ENCODE data around the gene DFFB.
"Not testable (repeated sequence)": the region's sequence is repeated elsewhere in the genome, so short reads cannot be mapped to it uniquely, and the experiment has no call there.

Gene DFFB

GRCh38 chr1:3907621-3908165, 50.4 kb downstream of the DFFB start:
- in situ Hi-C loops (cut with MboI; ENCODE audit: low sequenced_read_pairs): no loop called here

GRCh38 chr1:3908886-3909517, 51.7 kb downstream of the DFFB start:
- Histone ChIP-seq H3K9me3 (no peaks in the 10 kb centered on the region), H3K27me3 (ENCODE audit: low read depth) (no peaks in the 10 kb centered on the region), H3K4me3 (no peak overlapping the region), H3K4me1 (no peaks in the 10 kb centered on the region), H3K36me3 (replicated peaks) (no peaks in the 10 kb centered on the region)
- in situ Hi-C loops (cut with MboI; ENCODE audit: low sequenced_read_pairs): no loop called here
- no peak for DNase-seq (ENCODE audit: low spot score in 2 of 2)

More at GRCh38 chr1:3907621-3908165, 50.4 kb downstream of the DFFB start:
- Histone ChIP-seq H3K4me1 (no peaks in the 10 kb centered on the region), H3K36me3 (replicated peaks) (no peaks in the 10 kb centered on the region), H3K27me3 (ENCODE audit: low read depth) (no peaks in the 10 kb centered on the region), H3K4me3 (no peak overlapping the region), H3K9me3 (no peaks in the 10 kb centered on the region)
- DNase-seq (ENCODE audit: low spot score in 2 of 2): no peak

GRCh38 chr1:3909615-3910014, 52.3 kb downstream of the DFFB start:
- H3K36me3 ChIP-seq (replicated peaks): no peaks in the 10 kb centered on the region
- no peaks in the 10 kb centered on the region for H3K4me1 ChIP-seq
- no peaks in the 10 kb centered on the region for H3K27me3 ChIP-seq (ENCODE audit: low read depth)
- in situ Hi-C loops (cut with MboI; ENCODE audit: low sequenced_read_pairs): no loop called here
- H3K9me3 ChIP-seq: no peaks in the 10 kb centered on the region
- no peak overlapping the region for H3K4me3 ChIP-seq
- DNase-seq (ENCODE audit: low spot score in 2 of 2): no peak

- H3K27me3 ChIP-seq (ENCODE audit: low read depth): no peaks in the 10 kb centered on the region
- no peak for DNase-seq (ENCODE audit: low spot score in 2 of 2)
- H3K9me3 ChIP-seq: no peaks in the 10 kb centered on the region
- H3K36me3 ChIP-seq (replicated peaks): no peaks in the 10 kb centered on the region
- no peak overlapping the region for H3K4me3 ChIP-seq
- no peaks in the 10 kb centered on the region for H3K4me1 ChIP-seq
- in situ Hi-C loops (cut with MboI; ENCODE audit: low sequenced_read_pairs): no loop called here
These were observed 52.9 kb downstream of the DFFB start for GRCh38 chr1:3910049-3910731.

- peak; percentile 71 to 92 for DNase-seq (ENCODE audit: low spot score in 2 of 2)
- H3K27me3 ChIP-seq (ENCODE audit: low read depth): no peaks in the 10 kb centered on the region
- in situ Hi-C loops (cut with MboI; ENCODE audit: low sequenced_read_pairs): no loop called here
- H3K4me3 ChIP-seq: no peak overlapping the region
- H3K36me3 ChIP-seq (replicated peaks): no peaks in the 10 kb centered on the region
- H3K9me3 ChIP-seq: no peaks in the 10 kb centered on the region
- no peaks in the 10 kb centered on the region for H3K4me1 ChIP-seq
These were observed 53.9 kb downstream of the DFFB start for GRCh38 chr1:3910857-3911845.

- in situ Hi-C loops (cut with MboI; ENCODE audit: low sequenced_read_pairs): no loop called here
- no peak overlapping the region for H3K4me3 ChIP-seq
- H3K4me1 ChIP-seq: no peaks in the 10 kb centered on the region
These were observed 54.9 kb downstream of the DFFB start for GRCh38 chr1:3911981-3912808.

GRCh38 chr1:3912809-3913685, 55.8 kb downstream of the DFFB start:
- Histone ChIP-seq H3K4me1 (no peaks in the 10 kb centered on the region), H3K27me3 (ENCODE audit: low read depth) (0 out of 2 replicates have a peak, but pooled peaks cover under 1% of the 10 kb centered on the region), H3K36me3 (replicated peaks) (no peaks in the 10 kb centered on the region), H3K9me3 (no peaks in the 10 kb centered on the region), H3K4me3 (no peak overlapping the region)
- in situ Hi-C loops (cut with MboI; ENCODE audit: low sequenced_read_pairs): no loop called here
- no peak for DNase-seq (ENCODE audit: low spot score in 2 of 2)

More at GRCh38 chr1:3911981-3912808, 54.9 kb downstream of the DFFB start:
- Histone ChIP-seq H3K27me3 (ENCODE audit: low read depth) (no peaks in the 10 kb centered on the region), H3K36me3 (replicated peaks) (no peaks in the 10 kb centered on the region), H3K9me3 (no peaks in the 10 kb centered on the region)
- no peak for DNase-seq (ENCODE audit: low spot score in 2 of 2)

- in situ Hi-C loops (cut with MboI; ENCODE audit: low sequenced_read_pairs): no loop called here
- H3K4me1 ChIP-seq: no peaks in the 10 kb centered on the region
- no peak for DNase-seq (ENCODE audit: low spot score in 2 of 2)
- H3K27me3 ChIP-seq (ENCODE audit: low read depth): 0 out of 2 replicates have a peak, but pooled peaks cover 2% of the 10 kb centered on the region
- no peak overlapping the region for H3K4me3 ChIP-seq
- no peaks in the 10 kb centered on the region for H3K36me3 ChIP-seq (replicated peaks)
- H3K9me3 ChIP-seq: no peaks in the 10 kb centered on the region
These were observed 57.1 kb downstream of the DFFB start for GRCh38 chr1:3914331-3914851.

GRCh38 chr1:3914911-3915310, 57.6 kb downstream of the DFFB start:
- no peak for DNase-seq (ENCODE audit: low spot score in 2 of 2)
- in situ Hi-C loops (cut with MboI; ENCODE audit: low sequenced_read_pairs): no loop called here
- Histone ChIP-seq H3K27me3 (ENCODE audit: low read depth) (0 out of 2 replicates have a peak, but pooled peaks cover 2% of the 10 kb centered on the region), H3K4me3 (no peak overlapping the region), H3K36me3 (replicated peaks) (no peaks in the 10 kb centered on the region), H3K9me3 (no peaks in the 10 kb centered on the region), H3K4me1 (no peaks in the 10 kb centered on the region)

- DNase-seq (ENCODE audit: low spot score in 2 of 2): no peak
- Histone ChIP-seq H3K4me1 (no peaks in the 10 kb centered on the region), H3K27me3 (ENCODE audit: low read depth) (0 out of 2 replicates have a peak, but pooled peaks cover 2% of the 10 kb centered on the region), H3K9me3 (no peaks in the 10 kb centered on the region), H3K36me3 (replicated peaks) (no peaks in the 10 kb centered on the region), H3K4me3 (no peak overlapping the region)
- in situ Hi-C loops (cut with MboI; ENCODE audit: low sequenced_read_pairs): no loop called here
These were observed 58.4 kb downstream of the DFFB start for GRCh38 chr1:3915551-3916121.

- H3K9me3 ChIP-seq: no peaks in the 10 kb centered on the region
- no peak for DNase-seq (ENCODE audit: low spot score in 2 of 2)
- H3K36me3 ChIP-seq (replicated peaks): no peaks in the 10 kb centered on the region
- H3K4me3 ChIP-seq: no peak overlapping the region
- H3K4me1 ChIP-seq: no peaks in the 10 kb centered on the region
- H3K27me3 ChIP-seq (ENCODE audit: low read depth): 0 out of 2 replicates have a peak, but pooled peaks cover 2% of the 10 kb centered on the region
- in situ Hi-C loops (cut with MboI; ENCODE audit: low sequenced_read_pairs): no loop called here
These were observed 60.5 kb downstream of the DFFB start for GRCh38 chr1:3917761-3918160.

- H3K36me3 ChIP-seq (replicated peaks); H3K9me3 ChIP-seq; H3K4me3 ChIP-seq; H3K4me1 ChIP-seq; DNase-seq (ENCODE audit: low spot score in 2 of 2); H3K27me3 ChIP-seq (ENCODE audit: low read depth); in situ Hi-C loops (cut with MboI; ENCODE audit: low sequenced_read_pairs): not testable (repeated sequence)
These were observed 61.1 kb downstream of the DFFB start for GRCh38 chr1:3918359-3918758.

Data from HAP-1 (cell line).